ENCODE data around the gene APBB2. TPM values are rescaled to one million over a fixed set of nuclear protein-coding genes. Genes with fewer than 3 reads are reported as not detected.

The APBB2 gene
- total RNA-seq = 1.6 and 1.7 TPM in 2 replicates

DNA sequence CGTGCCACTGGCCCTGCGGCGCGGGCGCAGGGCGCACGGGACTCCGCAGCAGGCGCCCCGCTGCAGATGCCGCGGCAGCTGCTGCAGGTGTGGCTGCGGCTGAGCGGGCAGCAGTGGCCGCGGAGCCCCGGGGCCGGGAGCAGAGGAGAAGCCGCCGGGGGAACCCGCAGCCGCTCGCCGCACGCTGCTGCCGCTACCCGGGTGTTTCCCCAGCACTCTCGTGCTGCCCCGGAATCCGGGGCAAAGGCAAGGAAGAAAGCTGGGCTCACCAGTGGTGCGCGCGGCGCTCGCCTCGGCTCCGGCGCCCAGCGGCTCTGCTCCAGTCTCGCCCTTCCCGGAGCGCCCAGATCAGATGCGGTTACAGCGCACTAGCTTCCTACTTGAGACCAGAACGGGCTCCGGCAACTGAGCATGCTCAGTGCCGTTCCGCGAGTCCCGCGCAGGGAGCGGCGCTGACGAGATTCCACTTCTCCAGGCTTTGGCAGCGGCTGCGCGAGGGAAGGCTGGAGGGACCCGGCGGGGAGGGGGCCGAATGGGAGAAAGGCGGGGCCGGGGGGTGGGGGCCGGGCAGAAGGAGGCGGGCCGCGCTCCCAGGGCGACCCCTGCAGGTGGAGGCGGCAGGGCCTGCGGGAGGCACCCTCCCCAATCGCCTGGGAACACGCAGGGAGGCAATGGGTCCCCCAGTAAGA lies at the start of gene APBB2:
Gene APBB2, minus strand, starts transcription at position 407 of the 689 bp plus-strand sequence. CDS start 181,288 bp downstream, outside the sequence.
- Mint-ChIP-seq H3K27ac (no peak within 1 kb of the TSS), H3K9me3 (peaks cover 6% of the 10 kb centered on the region), H3K4me3 (peak within 1 kb of the TSS; percentile 87), H3K4me1 (peaks cover 27% of the 10 kb centered on the region), H3K27me3 (peaks cover 57% of the 10 kb centered on the region), H3K36me3 (ENCODE audit: low read depth) (no peaks in the 10 kb centered on the region)
- intact Hi-C loops (cut with micrococcal nuclease) = loop anchor here (1.0 to 2.0 kb wide), 2 partner anchors 237 to 306 kb away; no protein-coding TSS in a partner anchor
- peak; percentile 80 for DNase-seq

DNA sequence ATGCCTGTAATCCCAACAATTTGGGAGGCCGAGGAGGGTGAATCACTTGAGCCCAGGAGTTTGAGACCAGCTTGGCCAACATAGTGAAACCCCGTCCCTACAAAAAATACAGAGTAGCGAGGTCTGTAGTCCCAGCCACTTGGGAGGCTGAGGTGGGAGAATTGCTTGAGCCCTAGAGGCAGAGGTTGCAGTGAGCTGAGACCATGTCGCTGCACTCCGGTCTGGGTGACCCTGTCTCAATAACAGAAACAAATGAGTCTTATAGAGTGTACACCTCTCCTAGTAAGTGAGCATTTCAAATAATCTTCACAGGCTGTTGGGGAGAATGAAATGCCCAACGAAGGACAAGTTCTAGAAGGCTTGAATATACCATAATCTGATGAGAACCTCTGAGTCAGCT lies 47.9 kb upstream of the APBB2 start:
- Mint-ChIP-seq H3K27me3 (peaks cover 28% of the 10 kb centered on the region), H3K27ac (no peak overlapping the region), H3K9me3 (no peaks in the 10 kb centered on the region), H3K4me1 (no peaks in the 10 kb centered on the region), H3K4me3 (no peak overlapping the region), H3K36me3 (ENCODE audit: low read depth) (no peaks in the 10 kb centered on the region)
- intact Hi-C loops (cut with micrococcal nuclease) = no loop called here
- DNase-seq = no peak

DNA sequence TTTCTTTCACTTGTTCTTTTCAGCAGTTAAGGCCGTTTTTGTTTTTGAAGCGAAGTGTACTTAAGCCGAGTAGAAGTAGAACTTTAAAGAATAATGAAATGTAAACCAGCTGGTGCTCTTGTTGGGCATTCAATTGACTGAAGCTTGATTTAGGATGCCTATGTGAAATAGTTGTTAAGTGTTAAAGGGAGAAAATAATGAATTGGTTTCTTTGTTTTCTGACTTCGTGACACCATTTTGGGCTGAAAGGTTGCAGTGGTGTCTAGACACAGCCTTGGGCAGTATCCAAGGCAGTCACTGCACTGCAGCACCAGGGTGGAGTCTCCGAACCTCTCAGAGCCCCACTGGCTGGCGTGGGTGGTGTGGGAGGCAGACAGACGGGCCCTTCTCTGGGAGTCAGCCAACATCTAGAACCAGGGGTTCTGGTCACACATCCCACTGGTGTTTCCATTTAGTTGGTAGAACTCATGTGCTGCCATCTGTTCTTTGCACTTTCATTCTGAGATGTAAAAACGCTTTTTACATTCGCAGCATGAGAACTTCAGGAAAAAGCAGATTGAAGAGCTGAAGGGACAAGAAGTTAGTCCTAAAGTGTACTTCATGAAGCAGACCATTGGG lies 45.9 kb upstream of the APBB2 start:
- H3K4me3 Mint-ChIP-seq = no peak overlapping the region
- no peak overlapping the region for H3K27ac Mint-ChIP-seq
- no peak for DNase-seq
- peaks cover 44% of the 10 kb centered on the region for H3K27me3 Mint-ChIP-seq
- intact Hi-C loops (cut with micrococcal nuclease) = no loop called here
- H3K36me3 Mint-ChIP-seq (ENCODE audit: low read depth) = no peaks in the 10 kb centered on the region
- H3K9me3 Mint-ChIP-seq = no peaks in the 10 kb centered on the region
- no peaks in the 10 kb centered on the region for H3K4me1 Mint-ChIP-seq

DNA sequence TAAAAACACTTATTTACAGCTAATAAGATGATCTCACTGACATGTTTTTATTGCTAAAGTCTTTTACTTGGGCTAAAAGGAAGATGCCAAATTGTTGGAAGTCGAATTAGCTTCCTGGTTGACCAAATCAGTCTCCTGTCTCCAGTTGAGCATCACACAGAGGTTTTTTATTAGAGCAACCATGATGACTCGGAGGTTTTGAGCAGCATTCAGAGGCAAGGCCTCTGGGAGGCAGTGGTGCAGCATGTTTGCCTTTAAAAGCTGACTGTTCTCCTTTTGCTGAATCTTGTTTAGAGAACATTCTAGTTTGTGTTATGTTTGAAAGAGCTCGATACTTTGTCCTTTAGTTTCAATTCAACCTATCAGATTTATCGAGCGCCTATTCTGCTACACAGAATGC lies 44.4 kb upstream of the APBB2 start:
- Mint-ChIP-seq H3K36me3 (ENCODE audit: low read depth) (no peaks in the 10 kb centered on the region), H3K4me1 (no peaks in the 10 kb centered on the region), H3K9me3 (no peaks in the 10 kb centered on the region), H3K4me3 (no peak overlapping the region), H3K27me3 (peaks cover 49% of the 10 kb centered on the region), H3K27ac (no peak overlapping the region)
- DNase-seq = no peak
- intact Hi-C loops (cut with micrococcal nuclease) = loop anchor here (5.0 kb wide), 1 partner anchor 41 kb away; no protein-coding TSS in a partner anchor

DNA sequence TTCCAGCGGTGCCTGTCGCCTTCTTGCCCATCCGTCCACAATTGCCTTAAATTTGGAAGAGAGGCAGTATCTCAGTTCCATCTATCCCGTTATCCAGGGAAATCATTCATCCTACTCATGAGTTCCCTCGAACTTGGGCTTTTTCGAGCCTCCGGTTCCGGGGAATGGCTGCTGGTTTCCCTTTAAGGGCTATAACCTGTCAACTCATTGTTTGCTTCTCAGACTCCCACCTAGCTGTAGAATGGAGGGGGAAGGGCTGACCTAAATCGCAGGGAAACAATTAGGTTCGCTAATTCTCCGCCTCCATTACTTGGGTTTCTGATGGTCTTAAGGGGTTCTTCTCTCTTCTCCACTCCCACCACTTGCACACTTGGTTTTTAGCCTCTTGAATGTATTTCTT lies 43.6 kb upstream of the APBB2 start:
- Mint-ChIP-seq H3K36me3 (ENCODE audit: low read depth) (no peaks in the 10 kb centered on the region), H3K27ac (no peak overlapping the region), H3K4me3 (peak overlapping the region; percentile 48), H3K9me3 (no peaks in the 10 kb centered on the region), H3K27me3 (peaks cover 46% of the 10 kb centered on the region), H3K4me1 (no peaks in the 10 kb centered on the region)
- DNase-seq = no peak
- intact Hi-C loops (cut with micrococcal nuclease) = loop anchor here (5.0 kb wide), 1 partner anchor 41 kb away; no protein-coding TSS in a partner anchor

DNA sequence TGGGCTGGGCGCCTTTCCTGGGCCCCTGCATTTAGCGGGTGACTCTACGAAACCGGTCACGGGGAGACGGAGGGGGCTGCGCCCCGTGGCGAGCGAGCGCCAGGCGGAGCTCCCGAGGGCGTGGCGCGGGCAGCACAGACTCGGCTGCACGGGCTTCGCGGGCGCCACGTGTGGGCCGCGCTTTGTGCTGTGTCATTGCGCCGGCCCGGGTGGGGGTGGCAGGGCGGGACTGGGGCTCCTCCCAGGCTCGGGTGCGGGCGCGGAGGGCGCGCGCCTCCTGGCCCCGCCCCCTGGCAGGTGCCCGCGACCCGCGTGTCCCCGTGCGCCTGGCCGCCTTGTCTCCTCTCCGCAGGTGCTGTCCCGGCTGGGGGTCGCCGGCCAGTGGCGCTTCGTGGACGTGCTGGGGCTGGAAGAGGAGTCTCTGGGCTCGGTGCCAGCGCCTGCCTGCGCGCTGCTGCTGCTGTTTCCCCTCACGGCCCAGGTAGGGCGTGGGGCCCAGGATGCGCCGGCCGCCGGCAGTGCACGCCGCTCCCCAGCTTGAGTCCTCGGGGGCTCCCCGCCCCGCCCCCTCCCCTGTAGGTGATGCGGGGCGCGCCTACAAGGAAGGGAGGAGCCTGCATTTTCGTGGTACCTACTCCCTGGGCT lies 43.0 kb upstream of the APBB2 start:
- H3K4me1 Mint-ChIP-seq = no peaks in the 10 kb centered on the region
- H3K4me3 Mint-ChIP-seq = peak overlapping the region; percentile 48
- H3K27ac Mint-ChIP-seq = no peak overlapping the region
- peak; percentile 63 for DNase-seq
- peaks cover 46% of the 10 kb centered on the region for H3K27me3 Mint-ChIP-seq
- intact Hi-C loops (cut with micrococcal nuclease) = loop anchor here (5.0 kb wide), 1 partner anchor 40 kb away; no protein-coding TSS in a partner anchor
- no peaks in the 10 kb centered on the region for H3K36me3 Mint-ChIP-seq (ENCODE audit: low read depth)
- H3K9me3 Mint-ChIP-seq = no peaks in the 10 kb centered on the region

DNA sequence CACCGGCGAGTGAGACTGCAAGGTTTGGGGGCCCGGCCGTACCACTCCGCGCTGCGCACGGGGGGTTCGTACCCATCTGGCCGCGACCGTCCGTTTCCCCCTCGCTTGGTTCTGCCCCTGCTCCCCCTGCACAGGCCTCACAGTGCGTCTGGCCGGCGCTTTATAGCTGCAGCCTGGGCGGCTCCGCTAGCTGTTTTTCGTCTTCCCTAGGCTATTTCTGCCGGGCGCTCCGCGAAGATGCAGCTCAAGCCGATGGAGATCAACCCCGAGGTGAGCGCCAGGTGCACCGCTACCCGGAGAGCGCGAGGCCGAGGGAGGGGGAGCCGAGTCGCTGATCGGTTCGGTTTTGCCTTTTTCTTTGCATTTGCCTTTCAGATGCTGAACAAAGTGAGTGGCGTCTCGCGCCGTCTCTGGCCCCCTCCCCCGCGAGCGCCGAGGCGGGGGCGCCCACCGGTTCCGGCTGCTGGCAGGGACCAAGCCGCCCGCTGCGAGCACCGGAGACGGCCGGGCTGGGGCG lies 42.5 kb upstream of the APBB2 start, which contains the start of gene UCHL1:
Gene UCHL1, plus strand, starts transcription at position 189 of the 517 bp plus-strand sequence. Its CDS starts 49 bp downstream, at position 238.
- Mint-ChIP-seq H3K27me3 (peaks cover 46% of the 10 kb centered on the region), H3K4me3 (peak within 1 kb of the TSS; percentile 48), H3K4me1 (no peaks in the 10 kb centered on the region), H3K36me3 (ENCODE audit: low read depth) (no peaks in the 10 kb centered on the region), H3K27ac (no peak within 1 kb of the TSS), H3K9me3 (no peaks in the 10 kb centered on the region)
- no peak for DNase-seq
- intact Hi-C loops (cut with micrococcal nuclease) = loop anchor here (5.0 kb wide), 1 partner anchor 39 kb away; no protein-coding TSS in a partner anchor

DNA sequence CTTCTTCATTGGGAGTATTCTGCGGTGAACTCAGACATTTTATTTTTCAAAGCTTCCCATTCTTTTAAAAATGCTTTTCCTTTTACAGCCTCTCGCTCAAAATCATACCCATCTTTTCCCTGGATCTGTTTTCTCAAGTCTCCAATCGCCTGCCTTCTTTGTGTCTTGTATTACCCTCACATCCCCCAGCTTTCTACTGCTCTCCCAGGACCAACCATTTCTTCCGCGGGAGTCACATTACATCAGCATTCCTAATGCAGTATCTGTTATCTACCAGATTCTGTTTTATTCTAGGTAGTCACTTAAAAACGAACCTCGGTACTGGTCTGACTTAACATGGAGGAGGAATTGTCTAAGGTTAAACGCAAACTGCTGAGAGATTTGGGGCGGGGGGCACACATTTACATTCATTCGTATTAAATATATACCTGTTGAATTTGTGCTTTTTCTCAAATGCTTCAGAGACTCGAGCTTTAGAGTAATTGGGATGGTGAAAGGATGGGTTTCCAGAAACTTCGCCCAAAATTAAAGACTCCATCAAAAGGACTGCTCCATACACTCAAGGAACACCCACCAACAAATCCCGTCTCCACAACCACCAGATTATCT lies 41.9 kb upstream of the APBB2 start:
- Mint-ChIP-seq H3K27me3 (peaks cover 45% of the 10 kb centered on the region), H3K4me3 (no peak overlapping the region), H3K9me3 (no peaks in the 10 kb centered on the region), H3K27ac (no peak overlapping the region), H3K4me1 (no peaks in the 10 kb centered on the region), H3K36me3 (ENCODE audit: low read depth) (no peaks in the 10 kb centered on the region)
- no peak for DNase-seq
- intact Hi-C loops (cut with micrococcal nuclease) = loop anchor here (5.0 kb wide), 1 partner anchor 39 kb away; no protein-coding TSS in a partner anchor

DNA sequence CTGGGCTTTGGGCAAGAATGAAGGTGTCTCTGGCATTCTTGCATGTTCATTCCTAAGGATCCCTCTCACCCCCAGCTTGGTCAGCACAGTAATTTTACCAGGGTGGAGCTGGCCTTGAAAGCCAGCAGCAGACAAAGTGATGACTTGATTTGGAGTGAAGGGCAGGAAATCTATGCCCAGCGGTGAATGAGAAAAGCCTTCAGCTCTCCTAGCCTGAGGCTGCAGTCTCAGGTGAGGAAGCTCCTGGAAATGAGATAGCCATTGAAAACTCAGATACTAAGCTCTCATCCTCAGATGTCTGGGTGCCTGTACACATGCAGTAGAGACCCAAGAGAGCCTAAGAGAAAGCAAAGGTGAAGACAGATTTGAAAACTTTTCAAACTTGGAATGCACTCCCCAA lies 31.6 kb upstream of the APBB2 start:
- Mint-ChIP-seq H3K9me3 (no peaks in the 10 kb centered on the region), H3K27me3 (peaks cover 3% of the 10 kb centered on the region), H3K36me3 (ENCODE audit: low read depth) (no peaks in the 10 kb centered on the region), H3K4me1 (no peaks in the 10 kb centered on the region), H3K4me3 (no peak overlapping the region), H3K27ac (no peak overlapping the region)
- intact Hi-C loops (cut with micrococcal nuclease) = no loop called here
- DNase-seq = no peak

DNA sequence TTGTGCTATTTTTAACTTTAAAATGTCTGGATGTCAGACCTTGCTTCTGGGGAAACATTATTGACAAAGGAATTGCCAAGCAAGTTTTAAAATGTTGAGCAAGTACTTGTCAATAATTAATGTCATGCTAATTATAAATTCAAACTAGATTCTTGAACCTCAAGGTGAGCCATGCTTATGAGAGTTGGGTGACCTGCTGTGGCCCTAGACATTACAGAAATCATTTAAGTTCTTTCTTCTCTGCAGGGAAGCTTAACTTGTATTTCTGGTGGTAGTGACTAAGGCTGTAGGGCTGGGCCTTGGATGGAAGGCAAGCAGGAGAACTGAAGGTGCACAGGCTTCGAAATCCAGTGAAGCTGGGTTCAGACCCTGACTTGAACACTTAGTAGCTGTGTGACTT lies 27.6 kb upstream of the APBB2 start:
- no peaks in the 10 kb centered on the region for H3K4me1 Mint-ChIP-seq
- no peaks in the 10 kb centered on the region for H3K9me3 Mint-ChIP-seq

DNA sequence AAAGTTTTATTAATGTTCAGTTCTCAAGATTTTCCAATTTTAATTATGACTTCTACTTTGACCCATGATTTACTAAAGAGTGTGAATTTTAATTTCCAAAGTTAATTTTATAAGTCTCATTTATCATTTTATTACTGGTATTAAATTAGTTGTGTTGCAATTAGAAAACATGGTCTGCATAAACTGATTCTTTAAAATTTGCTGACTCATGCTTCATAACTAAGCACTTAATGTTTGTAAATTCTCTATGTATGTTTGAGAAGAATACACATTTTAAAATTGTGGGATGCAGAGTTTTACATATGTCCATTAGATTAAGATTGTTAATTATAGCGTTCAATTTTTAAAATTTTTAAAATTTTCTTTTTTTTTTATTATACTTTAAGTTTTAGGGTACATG lies 22.2 kb upstream of the APBB2 start:
- DNase-seq = no peak
- H3K36me3 Mint-ChIP-seq (ENCODE audit: low read depth) = no peaks in the 10 kb centered on the region
- H3K27me3 Mint-ChIP-seq = peaks cover 3% of the 10 kb centered on the region
- intact Hi-C loops (cut with micrococcal nuclease) = no loop called here
- no peak overlapping the region for H3K4me3 Mint-ChIP-seq
- H3K27ac Mint-ChIP-seq = no peak overlapping the region
- H3K4me1 Mint-ChIP-seq = no peaks in the 10 kb centered on the region
- no peaks in the 10 kb centered on the region for H3K9me3 Mint-ChIP-seq

More for the DNA sequence above, 27.6 kb upstream of the APBB2 start:
- Mint-ChIP-seq H3K27ac (no peak overlapping the region), H3K4me3 (no peak overlapping the region), H3K27me3 (no peaks in the 10 kb centered on the region), H3K36me3 (ENCODE audit: low read depth) (no peaks in the 10 kb centered on the region)
- intact Hi-C loops (cut with micrococcal nuclease) = no loop called here
- DNase-seq = no peak

DNA sequence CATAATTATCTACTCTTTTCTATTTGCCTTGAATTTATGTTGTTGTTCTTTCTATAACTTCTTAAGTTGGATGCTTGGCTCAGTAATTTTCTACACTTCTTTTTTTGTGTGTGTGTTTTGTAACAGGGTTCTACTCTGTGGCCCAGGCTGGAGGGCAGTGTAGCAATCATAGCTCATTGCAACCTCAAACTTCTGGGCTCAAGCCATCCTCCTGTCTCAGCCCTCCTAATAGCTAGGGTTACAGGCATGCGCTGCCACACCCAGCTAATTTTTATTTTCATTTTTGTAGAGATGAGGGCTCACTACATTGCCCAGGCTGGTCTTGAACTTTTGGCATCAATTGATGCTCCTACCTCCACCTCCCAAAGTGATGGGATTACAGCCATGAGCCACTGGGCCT lies 21.7 kb upstream of the APBB2 start:
- no peak for DNase-seq
- no peaks in the 10 kb centered on the region for H3K4me1 Mint-ChIP-seq
- peaks cover 3% of the 10 kb centered on the region for H3K27me3 Mint-ChIP-seq
- no peaks in the 10 kb centered on the region for H3K9me3 Mint-ChIP-seq
- no peaks in the 10 kb centered on the region for H3K36me3 Mint-ChIP-seq (ENCODE audit: low read depth)
- no peak overlapping the region for H3K27ac Mint-ChIP-seq
- H3K4me3 Mint-ChIP-seq = no peak overlapping the region
- intact Hi-C loops (cut with micrococcal nuclease) = no loop called here

DNA sequence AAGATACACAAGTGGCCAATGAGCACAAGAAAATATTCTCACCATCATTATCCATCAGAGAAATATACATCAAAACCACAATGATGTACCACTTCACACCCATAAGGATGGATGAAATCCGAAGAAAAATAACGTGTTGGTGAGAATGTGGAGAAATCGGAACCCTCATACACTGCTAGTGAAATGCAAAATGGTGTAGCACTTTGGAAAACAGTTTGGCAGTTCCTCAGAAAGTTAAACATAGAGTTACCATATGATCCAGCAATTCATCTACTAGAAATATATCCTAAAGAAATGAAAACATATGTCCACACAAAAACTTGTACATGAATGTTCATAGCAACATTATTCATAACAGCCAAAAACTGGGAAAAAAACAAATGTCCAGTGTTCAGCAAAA lies 18.5 kb upstream of the APBB2 start:
- H3K27ac Mint-ChIP-seq = no peak overlapping the region
- no peak overlapping the region for H3K4me3 Mint-ChIP-seq
- no peaks in the 10 kb centered on the region for H3K36me3 Mint-ChIP-seq (ENCODE audit: low read depth)
- no peak for DNase-seq
- H3K9me3 Mint-ChIP-seq = no peaks in the 10 kb centered on the region
- intact Hi-C loops (cut with micrococcal nuclease) = no loop called here
- H3K27me3 Mint-ChIP-seq = peaks cover 3% of the 10 kb centered on the region
- no peaks in the 10 kb centered on the region for H3K4me1 Mint-ChIP-seq
